Brain microvascular endothelial cell (primary cell): Measurements from ENCODE around the gene SGCE.

Source experiments
- DNase-seq: peaks from one replicate; pipeline ENCODE4 v3.0.0-alpha.2; 2020
- H3K27ac ChIP-seq: fragments of 250-450 bp; sonication (Bioruptor Pico); 2 replicates; pipeline ENCODE4 v1.5.1; 2020; ENCODE audit warnings: mild to moderate bottlenecking, moderate library complexity
- H3K27me3 ChIP-seq: fragments of 250-450 bp; sonication (Bioruptor Pico); replicated peaks from 2 replicates; pipeline ENCODE4 v1.5.1; 2020; ENCODE audit warnings: mild to moderate bottlenecking
- H3K36me3 ChIP-seq: fragments of 250-450 bp; sonication (Bioruptor Pico); replicated peaks from 2 replicates; pipeline ENCODE4 v1.5.1; 2020; ENCODE audit warnings: mild to moderate bottlenecking
- H3K4me3 ChIP-seq: 2 replicates; pipeline ENCODE4 v1.5.1; 2011; ENCODE audit warnings: low read depth, mild to moderate bottlenecking, control low read depth, low read length, moderate library complexity
- in situ Hi-C: cut with HindIII; loops from 2 replicates; pipeline ENCODE4 v1.10.0; 2017; ENCODE audit warnings: low sequenced_read_pairs, low pct_ligation_motif_present
- TF ChIP-seq, protein P1 (sequence below): IDR thresholded peaks from 2 replicates; pipeline ENCODE4 v1.5.1; 2011; ENCODE audit warnings: low read depth, mild to moderate bottlenecking, moderate library complexity, low read length, control low read depth, inconsistent platforms; ENCODE audit errors: missing control alignments

SGCE gene

GRCh38 chr7:94650147-94651051, 5.5 kb downstream of the SGCE start:
- in situ Hi-C loops = no loop called here

GRCh38 chr7:94649450-94649849, 6.5 kb downstream of the SGCE start:
- Histone ChIP-seq H3K4me3 (no peak overlapping the region), H3K36me3 (no peaks in the 10 kb centered on the region), H3K27ac (no peak overlapping the region), H3K27me3 (no peaks in the 10 kb centered on the region)
- in situ Hi-C loops = loop anchor here (25.0 kb wide), 1 partner anchor 362 kb away; no protein-coding TSS in a partner anchor
- no peak for DNase-seq
- TF ChIP-seq, protein P1, sequence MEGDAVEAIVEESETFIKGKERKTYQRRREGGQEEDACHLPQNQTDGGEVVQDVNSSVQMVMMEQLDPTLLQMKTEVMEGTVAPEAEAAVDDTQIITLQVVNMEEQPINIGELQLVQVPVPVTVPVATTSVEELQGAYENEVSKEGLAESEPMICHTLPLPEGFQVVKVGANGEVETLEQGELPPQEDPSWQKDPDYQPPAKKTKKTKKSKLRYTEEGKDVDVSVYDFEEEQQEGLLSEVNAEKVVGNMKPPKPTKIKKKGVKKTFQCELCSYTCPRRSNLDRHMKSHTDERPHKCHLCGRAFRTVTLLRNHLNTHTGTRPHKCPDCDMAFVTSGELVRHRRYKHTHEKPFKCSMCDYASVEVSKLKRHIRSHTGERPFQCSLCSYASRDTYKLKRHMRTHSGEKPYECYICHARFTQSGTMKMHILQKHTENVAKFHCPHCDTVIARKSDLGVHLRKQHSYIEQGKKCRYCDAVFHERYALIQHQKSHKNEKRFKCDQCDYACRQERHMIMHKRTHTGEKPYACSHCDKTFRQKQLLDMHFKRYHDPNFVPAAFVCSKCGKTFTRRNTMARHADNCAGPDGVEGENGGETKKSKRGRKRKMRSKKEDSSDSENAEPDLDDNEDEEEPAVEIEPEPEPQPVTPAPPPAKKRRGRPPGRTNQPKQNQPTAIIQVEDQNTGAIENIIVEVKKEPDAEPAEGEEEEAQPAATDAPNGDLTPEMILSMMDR = no peak

More at GRCh38 chr7:94650147-94651051, 5.5 kb downstream of the SGCE start:
- no peak overlapping the region for H3K4me3 ChIP-seq
- no peaks in the 10 kb centered on the region for H3K27me3 ChIP-seq
- DNase-seq = no peak
- no peak overlapping the region for H3K27ac ChIP-seq
- TF ChIP-seq, protein P1 = no peak
- no peaks in the 10 kb centered on the region for H3K36me3 ChIP-seq

DNA sequence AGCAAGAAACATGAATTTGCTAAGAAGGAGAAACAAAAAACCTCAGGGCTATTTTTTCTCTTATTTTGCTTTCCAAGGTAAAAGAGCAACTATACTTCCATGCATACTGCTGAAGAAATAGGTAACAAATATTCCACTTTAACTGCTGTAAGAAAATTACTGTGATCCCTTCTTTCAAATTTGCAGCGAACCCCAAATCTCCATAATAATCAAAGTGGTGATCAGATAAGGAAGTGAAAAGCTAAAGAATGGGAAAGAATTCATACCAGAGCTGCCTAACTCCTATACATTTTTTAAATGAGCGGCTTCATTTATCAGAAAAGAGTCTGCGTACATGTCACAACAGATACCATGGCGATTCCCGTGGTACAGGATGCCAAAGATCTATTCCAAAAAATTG, 7.2 kb downstream of the SGCE start:
- H3K27me3 ChIP-seq = no peaks in the 10 kb centered on the region
- in situ Hi-C loops = loop anchor here (25.0 kb wide), 1 partner anchor 361 kb away; no protein-coding TSS in a partner anchor
- no peak overlapping the region for H3K27ac ChIP-seq
- DNase-seq = no peak
- H3K4me3 ChIP-seq = no peak overlapping the region
- no peaks in the 10 kb centered on the region for H3K36me3 ChIP-seq
- TF ChIP-seq, protein P1 = no peak

DNA sequence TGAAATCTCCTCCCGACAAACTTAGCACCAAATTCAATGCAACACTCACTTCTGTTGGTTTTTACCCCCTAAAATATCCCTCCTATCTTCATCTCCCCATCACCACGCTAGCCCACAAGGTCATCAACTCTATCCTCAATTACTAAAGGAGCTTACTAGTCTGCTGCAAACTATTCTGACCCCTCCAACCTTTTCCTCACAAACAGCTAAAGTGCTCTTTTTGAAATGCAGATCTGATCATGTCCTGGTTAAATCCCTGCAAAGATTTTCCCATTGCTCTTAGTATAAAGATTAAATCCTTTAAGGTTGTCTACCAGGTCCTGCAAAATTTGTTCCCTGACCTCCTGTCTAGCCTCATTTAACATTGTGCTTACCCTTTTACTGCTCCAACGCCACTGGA, 8.6 kb downstream of the SGCE start:
- no peak for DNase-seq
- Histone ChIP-seq H3K4me3 (no peak overlapping the region), H3K27ac (no peak overlapping the region), H3K36me3 (no peaks in the 10 kb centered on the region), H3K27me3 (no peaks in the 10 kb centered on the region)
- in situ Hi-C loops = loop anchor here (25.0 kb wide), 1 partner anchor 360 kb away; no protein-coding TSS in a partner anchor
- TF ChIP-seq, protein P1 = no peak

- no peak for DNase-seq
- Histone ChIP-seq H3K27ac (no peak overlapping the region), H3K4me3 (no peak overlapping the region), H3K27me3 (no peaks in the 10 kb centered on the region), H3K36me3 (no peaks in the 10 kb centered on the region)
- in situ Hi-C loops = loop anchor here (25.0 kb wide), 1 partner anchor 357 kb away; no protein-coding TSS in a partner anchor
- TF ChIP-seq, protein P1 = no peak
Observed at GRCh38 chr7:94643771-94644545, 12.0 kb downstream of the SGCE start.
